OCI-LY3 (cell line): ENCODE measurements around the gene PARN.

Experiments used
- H2AFZ ChIP-seq: fragments of 200-600, 300-600 bp; shearing (Covaris generic); 2 replicates; pipeline ENCODE4 v1.6.0; 2014; ENCODE audit warnings: antibody characterized with exemption, low read depth, low read length
- H3K27ac ChIP-seq: fragments of 200-600, 300-600 bp; sonication (generic); 2 replicates; pipeline ENCODE4 v1.5.1; 2014; ENCODE audit warnings: mild to moderate bottlenecking, low read length, moderate library complexity, mixed read lengths
- H3K27me3 ChIP-seq: fragments of 200-600, 300-600 bp; sonication (generic); 2 replicates; pipeline ENCODE4 v1.6.1; 2014; ENCODE audit warnings: low read depth, low read length, mixed read lengths
- H3K36me3 ChIP-seq: fragments of 200-600, 300-600 bp; sonication (generic); replicated peaks from 2 replicates; pipeline ENCODE3; 2014; ENCODE audit warnings: low read depth, low read length, mixed read lengths
- H3K4me1 ChIP-seq: fragments of 300-600, 200-600 bp; sonication (generic); 2 replicates; pipeline ENCODE4 v1.6.1; 2014; ENCODE audit warnings: low read length, mixed read lengths
- H3K4me2 ChIP-seq: fragments of 200-600, 300-600 bp; sonication (generic); 2 replicates; pipeline ENCODE4 v1.6.1; 2014; ENCODE audit warnings: low read length, mixed read lengths
- H3K4me3 ChIP-seq: fragments of 300-600, 200-600 bp; sonication (generic); 2 replicates; pipeline ENCODE4 v1.5.1; 2014; ENCODE audit warnings: antibody characterized with exemption, mild to moderate bottlenecking, low read length, moderate library complexity
- H3K79me2 ChIP-seq: fragments of 300-600, 200-600 bp; shearing (Covaris generic); 2 replicates; pipeline ENCODE4 v1.6.1; 2014; ENCODE audit warnings: mild to moderate bottlenecking, low read length, mixed read lengths
- H3K9ac ChIP-seq: fragments of 300-600, 200-600 bp; shearing (Covaris generic); 2 replicates; pipeline ENCODE4 v1.6.0; 2014; ENCODE audit warnings: mild to moderate bottlenecking, low read length, moderate library complexity
- H3K9me3 ChIP-seq: fragments of 200-600, 300-600 bp; shearing (Covaris generic); 2 replicates; pipeline ENCODE4 v1.6.1; 2014; ENCODE audit warnings: low read length, mixed read lengths; ENCODE audit not compliant: insufficient read depth
- H4K20me1 ChIP-seq: fragments of 200-600, 300-600 bp; sonication (generic); 2 replicates; pipeline ENCODE4 v1.6.1; 2016; ENCODE audit warnings: low read length, mixed read lengths; ENCODE audit not compliant: insufficient read depth
- CTCF ChIP-seq: fragments of 200-600, 300-600 bp; sonication (generic); IDR thresholded peaks from 2 replicates; pipeline ENCODE4 v1.5.1; 2014; ENCODE audit warnings: antibody characterized with exemption, low read length, low read depth
- EZH2phosphoT487 ChIP-seq: fragments of 200-600 bp; shearing (Covaris generic); IDR thresholded peaks from 2 replicates; pipeline ENCODE4 v1.6.1; 2018; ENCODE audit warnings: antibody characterized with exemption, mixed run types, low read depth

Gene PARN

DNA sequence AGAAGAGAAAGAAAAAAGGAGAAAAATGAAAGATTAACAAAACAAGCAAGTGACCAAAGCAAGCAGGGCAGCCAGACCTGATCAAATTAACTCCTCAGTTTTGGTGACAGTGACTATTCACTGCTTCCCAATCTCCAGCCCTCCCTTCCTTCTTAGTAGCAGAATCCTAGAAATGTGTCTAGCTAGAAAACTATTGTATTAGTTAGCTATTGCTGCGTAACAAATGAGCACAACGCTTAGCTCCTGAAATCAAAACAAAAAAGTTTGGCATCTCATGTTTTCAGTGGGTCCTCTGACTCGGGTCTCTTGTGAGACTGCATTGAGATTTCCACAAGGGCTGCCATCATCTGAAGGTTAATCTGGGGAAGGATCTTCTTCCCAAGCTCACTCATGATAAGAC, 213.9 kb downstream of the PARN start:
- no peak for TF ChIP-seq CTCF
- TF ChIP-seq EZH2phosphoT487: no peak
- H3K79me2 ChIP-seq: no peaks in the 10 kb centered on the region
- no peak overlapping the region for H3K4me3 ChIP-seq
- H3K4me1 ChIP-seq: no peaks in the 10 kb centered on the region
- H3K36me3 ChIP-seq: no peaks in the 10 kb centered on the region
- no peak overlapping the region for H2AFZ ChIP-seq
- no peak overlapping the region for H3K9ac ChIP-seq
- H4K20me1 ChIP-seq: no peaks in the 10 kb centered on the region
- no peaks in the 10 kb centered on the region for H3K27me3 ChIP-seq
- no peaks in the 10 kb centered on the region for H3K9me3 ChIP-seq
- H3K4me2 ChIP-seq: no peak overlapping the region
- H3K27ac ChIP-seq: no peak overlapping the region

DNA sequence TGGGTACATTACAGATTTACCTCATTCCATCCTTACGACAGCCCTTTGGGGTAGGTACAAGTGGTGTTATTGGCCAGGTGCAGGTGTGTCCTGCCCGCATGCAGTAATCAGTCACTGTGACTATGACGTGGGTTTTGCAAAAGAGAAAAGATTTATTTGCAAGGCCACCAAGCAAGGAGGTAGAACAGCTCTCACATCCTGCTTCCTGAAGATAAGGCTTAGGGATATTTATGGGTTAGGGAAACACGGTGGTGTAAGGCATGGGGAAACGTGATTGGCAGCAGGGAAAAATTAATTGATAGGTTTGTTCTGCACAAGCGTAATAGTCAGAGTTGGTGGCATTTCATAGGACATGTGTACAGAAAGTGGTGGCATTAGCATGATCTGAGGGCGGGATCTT, 214.8 kb downstream of the PARN start:
- no peak overlapping the region for H3K4me2 ChIP-seq
- H3K27me3 ChIP-seq: no peaks in the 10 kb centered on the region
- H4K20me1 ChIP-seq: no peaks in the 10 kb centered on the region
- H3K79me2 ChIP-seq: no peaks in the 10 kb centered on the region
- no peak overlapping the region for H2AFZ ChIP-seq
- no peak for TF ChIP-seq EZH2phosphoT487
- no peak for TF ChIP-seq CTCF
- H3K4me3 ChIP-seq: no peak overlapping the region
- H3K9ac ChIP-seq: no peak overlapping the region
- H3K36me3 ChIP-seq: no peaks in the 10 kb centered on the region
- H3K4me1 ChIP-seq: no peaks in the 10 kb centered on the region
- H3K9me3 ChIP-seq: no peaks in the 10 kb centered on the region
- no peak overlapping the region for H3K27ac ChIP-seq

- no peak for TF ChIP-seq CTCF
- TF ChIP-seq EZH2phosphoT487: no peak
- Histone ChIP-seq H3K27ac (no peak overlapping the region), H2AFZ (no peak overlapping the region), H4K20me1 (no peaks in the 10 kb centered on the region), H3K4me3 (no peak overlapping the region), H3K79me2 (no peaks in the 10 kb centered on the region), H3K9me3 (no peaks in the 10 kb centered on the region), H3K9ac (no peak overlapping the region), H3K27me3 (no peaks in the 10 kb centered on the region), H3K4me1 (peaks cover 14% of the 10 kb centered on the region), H3K36me3 (no peaks in the 10 kb centered on the region), H3K4me2 (no peak overlapping the region)
Observed at GRCh38 chr16:14409563-14409962, 220.5 kb downstream of the PARN start.

DNA sequence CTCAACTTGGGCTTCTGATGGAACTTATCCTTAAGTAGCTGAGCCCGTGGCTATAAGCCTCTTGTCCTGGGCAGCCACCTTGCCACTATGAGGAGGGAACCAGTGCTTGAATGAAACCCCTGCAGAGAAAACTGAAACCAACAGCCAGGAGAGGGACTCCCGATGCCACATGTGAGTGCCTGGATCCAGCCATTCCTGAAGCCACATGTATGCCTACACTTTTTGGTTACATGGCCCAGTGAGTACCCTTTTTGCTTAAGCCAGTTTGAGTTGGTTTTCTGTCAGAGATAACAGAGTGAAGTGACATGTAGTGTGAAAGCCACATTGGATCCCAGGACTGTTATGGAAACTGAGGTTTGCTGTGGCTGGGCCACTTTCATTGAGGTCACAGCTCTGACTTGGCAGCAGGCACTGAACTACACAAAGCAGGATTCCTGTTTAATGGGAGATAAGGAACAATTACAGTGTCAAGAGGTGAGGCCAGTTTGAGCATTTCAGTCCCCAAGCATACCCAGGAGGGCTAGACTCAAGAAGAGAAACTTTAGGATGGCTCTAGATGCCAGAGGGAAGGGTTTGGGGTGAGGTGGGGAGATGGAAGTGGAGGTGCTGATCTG, 222.2 kb downstream of the PARN start:
- Histone ChIP-seq H3K4me3 (no peak overlapping the region), H3K4me1 (peaks cover 14% of the 10 kb centered on the region), H2AFZ (no peak overlapping the region), H3K36me3 (no peaks in the 10 kb centered on the region), H3K27ac (no peak overlapping the region), H3K9ac (no peak overlapping the region), H3K27me3 (no peaks in the 10 kb centered on the region), H3K9me3 (no peaks in the 10 kb centered on the region), H3K79me2 (no peaks in the 10 kb centered on the region), H3K4me2 (no peak overlapping the region), H4K20me1 (no peaks in the 10 kb centered on the region)
- no peak for TF ChIP-seq CTCF
- no peak for TF ChIP-seq EZH2phosphoT487
